T-helper 1 cell (primary cell): Measurements from ENCODE around the gene DSN1.
A peak's percentile ranks its signal among the peaks of the same experiment; 100 is the strongest.
"Not testable (repeated sequence)": the region's sequence is repeated elsewhere in the genome, so short reads cannot be mapped to it uniquely, and the experiment has no call there.

ENCODE experiments used
- DNase-seq, 5 donors: peaks; one replicate each; pipeline ENCODE4 v3.0.0-alpha.2; 2012 to 2020
- total RNA-seq, 4 donors: gene quantifications; one replicate each; lab custom pipeline; 2026; lab: John Stamatoyannopoulos, UW

The DSN1 gene
- total RNA-seq: 9.7 to 16.0 (median 12.5) reads per million in 4 donors

GRCh38 chr20:36773597-36774390, at the start of gene DSN1:
Gene DSN1 (minus strand): TSS chr20:36773763. CDS start chr20:36771458, 2,305 bp downstream.
- DNase-seq: peak; percentile 95 to 98 (median 97)

- no peak for DNase-seq
Measured at GRCh38 chr20:36823121-36823520, 49.6 kb upstream of the DSN1 start.

- DNase-seq: no peak
Measured at GRCh38 chr20:36821964-36822437, 48.4 kb upstream of the DSN1 start.

- DNase-seq: no peak
Measured at GRCh38 chr20:36820928-36821327, 47.4 kb upstream of the DSN1 start.

GRCh38 chr20:36820073-36820472, 46.5 kb upstream of the DSN1 start:
- no peak for DNase-seq

GRCh38 chr20:36819659-36820058, 46.1 kb upstream of the DSN1 start:
- no peak for DNase-seq

GRCh38 chr20:36818861-36819260, 45.3 kb upstream of the DSN1 start:
- DNase-seq: no peak

- no peak for DNase-seq
Measured at GRCh38 chr20:36818185-36818584, 44.6 kb upstream of the DSN1 start.

GRCh38 chr20:36817496-36817895, 43.9 kb upstream of the DSN1 start:
- DNase-seq: no peak

GRCh38 chr20:36815454-36816091, 42.0 kb upstream of the DSN1 start:
- no peak for DNase-seq

GRCh38 chr20:36812594-36813463, 39.3 kb upstream of the DSN1 start:
- no peak for DNase-seq

- peak; percentile 43 to 70 (median 62) for DNase-seq
Measured at GRCh38 chr20:36808317-36809257, 35.0 kb upstream of the DSN1 start.

GRCh38 chr20:36806049-36806448, 32.5 kb upstream of the DSN1 start:
- no peak for DNase-seq

GRCh38 chr20:36805396-36805795, 31.8 kb upstream of the DSN1 start:
- DNase-seq: no peak

- DNase-seq: no peak
Measured at GRCh38 chr20:36804425-36804824, 30.9 kb upstream of the DSN1 start.

GRCh38 chr20:36802326-36803222, 29.0 kb upstream of the DSN1 start:
- DNase-seq: no peak

- no peak for DNase-seq
Measured at GRCh38 chr20:36800410-36800809, 26.8 kb upstream of the DSN1 start.

- not testable (repeated sequence) for DNase-seq
Measured at GRCh38 chr20:36799313-36799712, 25.8 kb upstream of the DSN1 start.

GRCh38 chr20:36796875-36797274, 23.3 kb upstream of the DSN1 start:
- no peak for DNase-seq

GRCh38 chr20:36796117-36796516, 22.6 kb upstream of the DSN1 start:
- DNase-seq: no peak

GRCh38 chr20:36795691-36796090, 22.1 kb upstream of the DSN1 start:
- no peak for DNase-seq
